PC-9 (cell line): ENCODE measurements around the gene INO80E. TPM values are rescaled to one million over a fixed set of nuclear protein-coding genes. Genes with fewer than 3 reads are reported as not detected.

Experiments used
- BruUV-seq: library from RNA; stranded (reverse); fragments of 400-500 nt; replicated peaks from 2 replicates; lab custom pipeline; 2021; lab: Mats Ljungman, UMichigan
- CTCF ChIA-PET: fragments of 300-600 bp; sonication (Branson Sonifier 250); formaldehyde crosslinking; loops from one replicate; lab custom pipeline; 2022; ENCODE audit warnings: antibody characterized with exemption; lab: Charles Lee
- POLR2A ChIA-PET: fragments of 300-600 bp; sonication (Branson Sonifier 250); formaldehyde crosslinking; loops from one replicate; lab custom pipeline; 2022; ENCODE audit warnings: antibody characterized with exemption; ENCODE audit not compliant: unreplicated experiment; lab: Charles Lee
- DNase-seq, 2 experiments: peaks; one replicate each; pipeline versions ENCODE4 v3.0.0 to v3.0.0-alpha.2; 2015 to 2022; ENCODE audit warnings: mixed read lengths in 1 of 2
- H2AFZ ChIP-seq: fragments of 200-600 bp; sonication (generic); 2 replicates; pipeline ENCODE4 v1.8.1; 2017; ENCODE audit warnings: antibody characterized with exemption
- H3F3A ChIP-seq: fragments of 200-600 bp; sonication (generic); 2 replicates; pipeline ENCODE4 v1.8.1; 2017; ENCODE audit warnings: antibody characterized with exemption, mild to moderate bottlenecking, low read depth; ENCODE audit not compliant: insufficient read depth
- H3K27ac ChIP-seq: fragments of 200-600 bp; sonication (generic); 2 replicates; pipeline ENCODE4 v1.6.1; 2016; ENCODE audit warnings: mixed run types
- H3K27me3 ChIP-seq: fragments of 200-600 bp; sonication (generic); 2 replicates; pipeline ENCODE4 v1.6.1; 2016; ENCODE audit warnings: low read depth, mixed run types; ENCODE audit not compliant: insufficient read depth
- H3K36me3 ChIP-seq: fragments of 200-600 bp; sonication (generic); 2 replicates; pipeline ENCODE4 v1.6.1; 2016; ENCODE audit warnings: low read depth, mixed run types
- H3K4me1 ChIP-seq: fragments of 200-600 bp; sonication (generic); replicated peaks from 2 replicates; pipeline ENCODE4 v1.6.1; 2016; ENCODE audit warnings: mixed run types; ENCODE audit not compliant: insufficient read depth
- H3K4me2 ChIP-seq: fragments of 200-600 bp; sonication (generic); 2 replicates; pipeline ENCODE4 v1.6.1; 2017; ENCODE audit warnings: mixed run types
- H3K4me3 ChIP-seq: fragments of 200-600 bp; sonication (generic); 2 replicates; pipeline ENCODE4 v1.6.1; 2016; ENCODE audit warnings: mixed run types
- H3K79me2 ChIP-seq: fragments of 200-600 bp; sonication (generic); 2 replicates; pipeline ENCODE4 v1.6.1; 2017; ENCODE audit warnings: low read depth, mixed run types
- H3K9me2 ChIP-seq: fragments of 200-600 bp; sonication (generic); 2 replicates; pipeline ENCODE4 v1.8.1; 2017; ENCODE audit warnings: mild to moderate bottlenecking; ENCODE audit not compliant: insufficient read depth
- H3K9me3 ChIP-seq: fragments of 200-600 bp; sonication (generic); 2 replicates; pipeline ENCODE4 v1.8.1; 2016; ENCODE audit warnings: low read depth; ENCODE audit not compliant: insufficient read depth
- H4K20me1 ChIP-seq: fragments of 200-600 bp; sonication (generic); 2 replicates; pipeline ENCODE4 v1.8.1; 2017; ENCODE audit not compliant: insufficient read depth
- EZH2 ChIP-seq: fragments of 200-600 bp; sonication (generic); IDR thresholded peaks from 2 replicates; pipeline ENCODE4 v1.8.0; 2017; ENCODE audit warnings: antibody characterized with exemption, low read depth
- intact Hi-C: fragments of 100-400 bp; cut with micrococcal nuclease; formaldehyde crosslinking; loops from one replicate; pipeline ENCODE4 v1.10.0; 2022; ENCODE audit not compliant: unreplicated experiment
- total RNA-seq: library from RNA; stranded (reverse); gene quantifications from 2 replicates; pipeline ENCODE4 v1.2.3, GENCODE V29; 2021
- TF ChIP-seq, protein P1 (sequence below): fragments of 200-600 bp; sonication (generic); conservative IDR thresholded peaks from 2 replicates; pipeline ENCODE4 v1.6.1; 2017; ENCODE audit warnings: mixed run types, antibody characterized with exemption, mild to moderate bottlenecking, moderate library complexity

Gene INO80E
- total RNA-seq, 1 experiment from 2014 or later: 102 TPM

DNA sequence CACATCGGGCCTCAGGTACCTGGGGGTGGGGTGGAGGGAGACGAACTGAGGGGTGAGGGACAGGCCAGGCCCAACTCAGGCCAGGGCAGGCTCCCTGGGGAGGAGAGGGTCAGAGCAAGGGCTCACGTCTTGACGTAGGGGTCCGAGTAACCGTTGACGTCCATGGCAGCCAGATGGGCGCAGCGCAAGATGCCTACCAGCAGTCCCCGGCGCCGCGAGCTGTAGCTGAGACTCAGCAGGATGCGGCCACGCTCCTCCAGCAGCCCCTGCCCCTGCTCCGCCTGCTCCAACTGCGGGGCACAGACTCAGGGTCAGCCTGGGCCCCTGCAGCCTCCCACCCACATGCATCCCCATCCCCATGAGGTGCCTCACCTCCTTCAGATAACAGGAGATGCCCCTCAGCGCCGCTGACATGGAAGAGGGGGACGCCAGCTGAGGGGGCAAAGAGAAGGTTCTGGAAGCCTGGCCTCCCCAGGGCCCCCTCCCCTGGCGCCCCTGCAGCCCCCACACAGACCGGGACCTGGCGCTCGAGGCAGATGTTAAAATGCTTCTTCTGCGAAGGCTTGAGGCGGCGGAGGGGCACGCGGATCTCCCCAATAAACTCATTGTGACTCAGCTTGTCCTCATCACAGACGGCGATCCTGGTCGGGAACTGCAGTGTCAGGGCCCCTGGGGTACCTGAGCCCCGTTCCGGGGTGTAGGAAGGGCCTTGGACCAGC, 10.8 kb downstream of the INO80E start:
- H3K9me2 ChIP-seq: no peaks in the 10 kb centered on the region
- ChIA-PET CTCF (no interaction called here), POLR2A (no interaction called here)
- intact Hi-C loops: no loop called here
- BruUV-seq: no TSS peak
- H3K36me3 ChIP-seq: no peaks in the 10 kb centered on the region
- H3K27ac ChIP-seq: no peak overlapping the region
- no peak overlapping the region for H3K4me3 ChIP-seq
- DNase-seq: no peak
- H2AFZ ChIP-seq: no peak overlapping the region
- no peaks in the 10 kb centered on the region for H3K79me2 ChIP-seq
- H3K9me3 ChIP-seq: no peaks in the 10 kb centered on the region
- H4K20me1 ChIP-seq: peaks cover 3% of the 10 kb centered on the region; the same call in 1 of the 2 replicates
- TF ChIP-seq, protein P1, sequence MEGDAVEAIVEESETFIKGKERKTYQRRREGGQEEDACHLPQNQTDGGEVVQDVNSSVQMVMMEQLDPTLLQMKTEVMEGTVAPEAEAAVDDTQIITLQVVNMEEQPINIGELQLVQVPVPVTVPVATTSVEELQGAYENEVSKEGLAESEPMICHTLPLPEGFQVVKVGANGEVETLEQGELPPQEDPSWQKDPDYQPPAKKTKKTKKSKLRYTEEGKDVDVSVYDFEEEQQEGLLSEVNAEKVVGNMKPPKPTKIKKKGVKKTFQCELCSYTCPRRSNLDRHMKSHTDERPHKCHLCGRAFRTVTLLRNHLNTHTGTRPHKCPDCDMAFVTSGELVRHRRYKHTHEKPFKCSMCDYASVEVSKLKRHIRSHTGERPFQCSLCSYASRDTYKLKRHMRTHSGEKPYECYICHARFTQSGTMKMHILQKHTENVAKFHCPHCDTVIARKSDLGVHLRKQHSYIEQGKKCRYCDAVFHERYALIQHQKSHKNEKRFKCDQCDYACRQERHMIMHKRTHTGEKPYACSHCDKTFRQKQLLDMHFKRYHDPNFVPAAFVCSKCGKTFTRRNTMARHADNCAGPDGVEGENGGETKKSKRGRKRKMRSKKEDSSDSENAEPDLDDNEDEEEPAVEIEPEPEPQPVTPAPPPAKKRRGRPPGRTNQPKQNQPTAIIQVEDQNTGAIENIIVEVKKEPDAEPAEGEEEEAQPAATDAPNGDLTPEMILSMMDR: no peak
- TF ChIP-seq EZH2: no peak
- H3K4me2 ChIP-seq: no peak overlapping the region
- peaks cover 7% of the 10 kb centered on the region for H3F3A ChIP-seq
- no peaks in the 10 kb centered on the region for H3K4me1 ChIP-seq
- H3K27me3 ChIP-seq: peaks cover 15% of the 10 kb centered on the region

DNA sequence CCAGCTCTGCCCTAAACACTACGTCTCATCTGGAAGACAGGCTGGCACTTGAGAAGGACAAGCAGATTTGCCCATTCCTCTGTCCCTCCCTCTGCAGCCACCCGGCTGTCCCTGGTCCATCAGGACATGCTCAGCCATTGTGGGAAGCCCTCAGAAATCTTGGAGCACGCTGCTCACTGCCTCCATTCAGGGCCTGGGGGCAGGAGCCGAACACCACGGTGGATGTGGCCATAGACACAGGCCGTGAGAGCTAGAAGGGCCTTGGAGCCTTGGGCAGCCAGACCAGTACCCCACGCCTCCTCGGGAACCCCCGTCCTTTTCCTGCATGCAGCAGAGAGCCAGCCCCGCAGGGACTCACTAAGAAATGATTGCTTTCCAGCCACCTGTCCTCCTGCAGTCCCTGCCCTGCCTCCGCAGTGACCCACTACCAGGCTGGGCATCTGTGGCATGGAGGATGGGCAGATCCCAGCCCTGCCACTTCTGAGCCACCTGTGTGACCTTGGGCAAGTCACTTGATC, 11.4 kb downstream of the INO80E start:
- Histone ChIP-seq H3F3A (peaks cover 7% of the 10 kb centered on the region), H2AFZ (no peak overlapping the region), H3K9me3 (no peaks in the 10 kb centered on the region), H3K4me1 (no peaks in the 10 kb centered on the region), H3K79me2 (no peaks in the 10 kb centered on the region), H3K4me2 (no peak overlapping the region), H3K36me3 (no peaks in the 10 kb centered on the region), H4K20me1 (peaks cover 3% of the 10 kb centered on the region; the same call in 1 of the 2 replicates), H3K27ac (no peak overlapping the region), H3K9me2 (no peaks in the 10 kb centered on the region), H3K27me3 (peaks cover 16% of the 10 kb centered on the region), H3K4me3 (no peak overlapping the region)
- intact Hi-C loops: no loop called here
- POLR2A ChIA-PET: no interaction called here
- CTCF ChIA-PET: no interaction called here
- TF ChIP-seq EZH2: no peak
- TF ChIP-seq, protein P1: no peak
- no TSS peak for BruUV-seq
- DNase-seq: no peak

DNA sequence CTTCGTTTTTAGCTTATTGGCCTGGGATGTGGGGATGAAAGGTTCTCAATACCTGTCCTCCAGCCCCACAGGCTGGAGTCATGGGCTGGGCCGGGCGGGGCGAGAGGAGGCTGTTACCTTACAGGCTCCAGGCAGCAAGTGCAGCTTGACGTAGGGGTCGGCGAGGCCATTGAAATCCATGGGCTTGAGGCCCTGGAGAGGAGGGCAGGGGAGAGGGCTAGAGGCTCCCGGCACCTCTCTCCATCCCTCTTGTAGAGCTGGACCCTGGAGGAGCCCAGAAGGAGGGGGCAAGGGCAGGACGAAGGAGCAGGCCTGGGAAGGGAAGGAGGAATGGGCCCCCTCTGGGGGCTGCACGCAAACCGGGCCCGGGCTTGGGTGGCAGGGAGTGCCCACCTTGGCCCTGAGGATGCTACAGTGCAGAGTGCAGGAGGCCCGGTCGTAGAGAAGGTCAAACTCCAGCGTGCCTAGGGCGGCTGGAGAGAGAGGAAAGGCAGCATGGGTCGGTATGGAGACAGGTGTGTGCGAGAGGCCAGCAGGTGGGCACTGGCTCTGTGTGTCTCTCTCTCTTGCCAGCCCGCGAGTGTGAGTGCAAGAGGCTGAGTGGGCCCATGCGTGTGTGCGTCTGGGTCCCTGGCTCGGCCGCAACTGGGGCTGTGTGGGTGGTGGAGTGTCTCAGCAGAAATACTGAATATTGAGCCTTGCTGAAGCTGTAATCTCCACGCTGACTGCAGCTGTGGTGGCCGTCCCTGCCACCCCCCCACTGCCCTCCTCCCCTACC, 13.2 kb downstream of the INO80E start:
- no peaks in the 10 kb centered on the region for H3K4me1 ChIP-seq
- H3K9me2 ChIP-seq: no peaks in the 10 kb centered on the region
- no peak for DNase-seq
- H3K27ac ChIP-seq: no peak overlapping the region
- peaks cover 7% of the 10 kb centered on the region for H3F3A ChIP-seq
- ChIA-PET POLR2A (no interaction called here), CTCF (no interaction called here)
- no peak overlapping the region for H3K4me3 ChIP-seq
- peaks cover 16% of the 10 kb centered on the region for H3K27me3 ChIP-seq
- TF ChIP-seq, protein P1: no peak
- no peak for TF ChIP-seq EZH2
- H3K4me2 ChIP-seq: no peak overlapping the region
- intact Hi-C loops: no loop called here
- no TSS peak for BruUV-seq
- no peaks in the 10 kb centered on the region for H3K79me2 ChIP-seq
- peaks cover 3% of the 10 kb centered on the region; the same call in 1 of the 2 replicates for H4K20me1 ChIP-seq
- no peaks in the 10 kb centered on the region for H3K36me3 ChIP-seq
- no peak overlapping the region for H2AFZ ChIP-seq
- no peaks in the 10 kb centered on the region for H3K9me3 ChIP-seq
